DMS53 treated with DMSO at 0.1 percent for 48 hours (cell line): ENCODE measurements around the gene DGLUCY.
"Not testable (repeated sequence)": the region's sequence is repeated elsewhere in the genome, so short reads cannot be mapped to it uniquely, and the experiment has no call there.

Experiments
- DNase-seq: peaks from one replicate; lab custom pipeline; 2025; ENCODE audit not compliant: unreplicated experiment; lab: John Stamatoyannopoulos, UW

Gene DGLUCY

DNA sequence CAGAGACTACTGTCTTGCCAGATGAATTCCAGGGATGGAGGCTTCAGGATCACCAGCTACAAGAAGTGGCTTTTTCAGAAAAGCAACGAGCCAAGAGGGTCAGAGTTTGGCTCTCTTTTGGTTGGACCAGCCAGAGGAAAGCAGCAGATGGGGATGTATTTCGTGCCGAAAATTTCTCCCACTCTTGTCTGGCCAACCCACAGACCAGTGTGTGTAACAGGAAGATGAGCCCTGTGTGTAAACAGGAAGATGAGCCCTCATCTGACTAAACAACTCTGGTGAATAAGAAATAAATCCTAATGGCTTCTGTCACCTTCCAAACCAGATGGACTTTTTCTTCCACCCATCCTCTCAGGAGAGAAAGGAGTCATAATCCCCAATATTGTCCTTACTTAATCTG lies 117.6 kb downstream of the DGLUCY start:
- no peak for DNase-seq

DNA sequence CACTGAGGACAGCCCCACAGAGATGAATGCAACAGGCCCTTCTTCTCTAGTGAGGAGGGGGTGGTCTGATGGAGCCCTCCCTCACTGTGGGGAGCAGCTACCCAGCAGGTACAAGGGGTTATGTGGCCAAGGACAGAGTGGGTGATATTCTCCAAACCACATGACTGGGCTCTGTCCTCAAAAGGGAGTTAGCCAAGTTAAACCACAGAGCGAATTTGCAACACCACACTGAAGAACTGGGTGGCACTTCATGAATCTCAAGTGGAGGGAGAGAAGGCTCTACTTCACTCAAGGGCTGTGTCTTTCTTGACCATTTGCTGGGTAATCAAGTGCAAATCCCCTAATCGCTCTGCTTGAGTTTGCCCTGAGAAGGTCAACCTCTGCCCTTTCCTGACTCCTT lies 118.2 kb downstream of the DGLUCY start:
- DNase-seq = no peak

- no peak for DNase-seq
Observed at GRCh38 chr14:91232603-91233002, 118.7 kb downstream of the DGLUCY start.

DNA sequence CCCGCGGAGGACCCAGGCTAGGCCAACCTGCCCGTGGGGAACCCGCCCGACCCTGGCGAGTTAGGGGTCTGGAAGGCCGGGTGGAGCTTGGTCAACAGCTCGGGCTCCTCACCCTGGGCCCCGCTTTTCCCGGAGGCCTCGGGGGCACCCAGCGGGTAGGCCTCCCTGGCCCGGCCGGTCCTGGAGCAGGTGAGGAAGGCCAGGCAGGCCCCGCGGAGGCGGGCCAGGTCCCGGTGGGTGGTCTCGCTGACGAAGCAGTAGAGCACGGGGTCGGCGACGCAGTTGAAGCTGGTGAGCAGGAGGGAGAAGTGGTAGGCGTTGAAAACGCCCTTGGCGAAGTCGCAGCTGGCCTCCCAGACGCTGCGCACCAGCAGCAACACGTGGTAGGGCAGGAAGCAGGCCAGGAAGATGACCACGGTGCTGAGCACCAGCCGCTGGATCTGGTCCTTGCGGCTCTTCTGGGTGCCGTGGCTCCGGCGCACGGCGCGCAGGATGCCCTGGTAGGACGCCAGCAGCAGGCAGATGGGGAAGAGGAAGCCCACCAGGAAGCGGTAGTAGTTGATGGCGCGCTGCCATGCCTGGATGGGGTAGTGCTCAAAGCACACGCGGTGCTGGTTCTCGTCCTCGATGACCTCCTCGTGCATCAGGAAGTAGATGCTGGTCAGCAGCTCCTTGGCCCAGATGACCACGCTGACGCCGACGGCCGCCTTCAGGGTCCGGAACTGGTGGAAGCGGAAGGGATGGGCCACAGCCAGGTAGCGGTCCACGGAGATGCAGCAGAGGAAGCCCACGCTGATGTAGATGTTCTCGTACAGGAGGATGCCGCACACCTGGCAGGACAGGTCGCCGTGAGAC lies 120.3 kb downstream of the DGLUCY start:
- DNase-seq = no peak

DNA sequence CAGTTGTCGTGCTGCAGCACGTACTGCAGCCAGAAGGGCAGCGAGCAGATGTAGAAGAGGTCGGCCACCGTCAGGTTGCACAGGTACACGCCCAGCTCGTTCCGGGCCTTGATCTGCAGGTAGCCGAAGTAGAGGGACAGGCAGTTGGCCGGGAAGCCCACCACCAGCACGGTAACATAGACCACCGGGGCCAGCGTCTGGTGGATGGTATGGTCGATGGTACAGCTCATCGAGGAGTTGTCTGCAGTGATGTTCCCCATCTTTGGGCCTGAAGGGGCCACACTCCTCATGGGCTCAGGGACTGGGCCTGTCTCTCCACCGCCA lies 120.9 kb downstream of the DGLUCY start:
- DNase-seq = no peak

GRCh38 chr14:91235841-91236240 lies 122.0 kb downstream of the DGLUCY start:
- DNase-seq = no peak

DNA sequence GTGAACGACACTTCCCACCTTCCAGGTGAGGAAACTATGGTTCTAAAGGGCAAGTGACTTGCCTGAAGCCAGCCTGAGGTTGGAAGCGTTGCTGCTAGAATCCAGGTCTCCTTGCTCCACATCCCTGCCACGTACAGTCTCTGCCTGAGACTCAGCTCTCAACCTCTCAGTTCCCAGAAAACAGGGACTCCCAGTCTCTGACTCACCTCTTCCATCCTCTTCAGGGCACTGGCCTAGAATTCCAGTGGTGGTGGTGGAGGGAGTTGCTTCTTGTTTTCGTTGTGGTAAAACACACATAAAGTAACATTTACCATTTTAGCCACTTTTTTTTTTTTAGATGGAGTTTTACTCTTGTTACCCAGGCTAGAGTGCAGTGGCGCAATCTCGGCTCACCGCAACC lies 123.3 kb downstream of the DGLUCY start:
- DNase-seq = no peak

DNA sequence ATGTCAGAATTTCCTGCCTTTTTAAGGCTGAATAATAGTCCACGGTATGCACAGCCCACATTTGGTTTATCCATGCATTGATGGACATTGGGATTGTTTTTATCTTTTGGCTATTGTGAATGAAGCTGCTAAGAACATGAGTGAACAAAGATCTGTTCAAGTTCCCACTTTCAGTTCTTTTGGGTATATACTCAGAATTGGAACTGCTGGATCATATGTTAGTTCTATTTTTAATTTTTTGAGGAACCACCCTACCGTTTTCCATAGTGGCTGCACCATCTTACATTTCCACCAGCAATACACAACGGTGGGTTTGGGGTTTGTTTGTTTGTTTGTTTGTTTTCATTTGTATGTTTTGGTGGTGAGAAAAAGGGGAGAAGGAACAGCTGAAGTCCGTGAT lies 124.2 kb downstream of the DGLUCY start:
- DNase-seq = no peak

DNA sequence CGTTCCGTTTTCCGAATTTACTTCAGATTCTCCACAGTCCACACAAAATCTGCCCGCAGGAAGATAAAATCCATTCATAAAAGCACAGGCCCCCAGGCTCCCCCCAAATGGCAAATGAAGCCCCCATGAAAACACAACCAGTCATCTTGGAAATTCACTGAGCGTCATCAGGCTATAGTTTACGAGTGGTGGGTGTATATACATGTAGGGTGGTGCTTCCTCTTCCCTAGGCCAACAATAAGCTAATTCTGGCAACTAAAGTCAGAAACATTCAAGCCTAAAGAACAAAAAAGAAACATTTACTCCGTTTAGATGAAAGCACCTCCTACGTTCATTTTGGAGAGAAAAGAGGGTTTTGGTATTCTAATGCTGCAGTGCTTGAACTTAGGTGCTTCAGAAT lies 124.8 kb downstream of the DGLUCY start:
- DNase-seq = no peak

DNA sequence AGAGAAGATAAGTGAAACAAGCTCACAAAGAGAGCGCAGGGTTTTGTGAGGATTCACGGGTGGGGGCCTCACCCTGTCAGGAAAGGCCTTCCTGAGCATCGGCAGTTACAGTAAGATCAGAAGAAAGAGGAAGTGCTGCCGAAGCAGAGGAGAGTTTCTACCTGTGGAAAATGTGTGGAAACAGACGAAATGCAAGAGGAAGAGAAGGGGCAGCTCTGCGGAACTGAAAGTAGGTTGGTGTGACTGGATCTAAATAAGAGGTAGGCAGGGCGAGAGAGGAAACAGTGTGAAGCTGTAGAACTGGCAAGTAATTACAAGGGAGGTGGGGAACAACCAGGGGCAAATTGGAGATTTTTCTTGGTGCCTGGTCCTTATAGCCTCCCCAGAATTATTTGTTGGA lies 128.0 kb downstream of the DGLUCY start:
- no peak for DNase-seq

DNA sequence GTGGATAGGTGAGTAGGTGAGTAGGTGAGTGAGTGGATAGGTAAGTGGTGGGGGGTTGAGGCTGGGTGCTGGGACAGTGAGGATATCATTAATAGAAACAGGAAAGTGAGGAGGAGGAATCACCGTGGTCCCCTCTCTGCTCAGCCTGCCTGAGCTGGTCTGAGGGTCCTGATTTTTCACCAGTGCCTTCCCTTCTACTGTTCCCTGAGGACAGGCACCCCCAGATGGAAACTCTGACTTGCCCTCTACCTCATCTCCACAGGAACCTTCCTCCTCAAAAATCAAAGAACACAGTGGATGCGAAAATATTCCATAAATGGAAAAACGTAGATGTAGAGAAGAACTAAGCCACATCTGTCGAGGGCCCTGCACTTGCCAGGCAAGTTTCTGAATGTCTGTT lies 128.8 kb downstream of the DGLUCY start:
- DNase-seq = no peak

DNA sequence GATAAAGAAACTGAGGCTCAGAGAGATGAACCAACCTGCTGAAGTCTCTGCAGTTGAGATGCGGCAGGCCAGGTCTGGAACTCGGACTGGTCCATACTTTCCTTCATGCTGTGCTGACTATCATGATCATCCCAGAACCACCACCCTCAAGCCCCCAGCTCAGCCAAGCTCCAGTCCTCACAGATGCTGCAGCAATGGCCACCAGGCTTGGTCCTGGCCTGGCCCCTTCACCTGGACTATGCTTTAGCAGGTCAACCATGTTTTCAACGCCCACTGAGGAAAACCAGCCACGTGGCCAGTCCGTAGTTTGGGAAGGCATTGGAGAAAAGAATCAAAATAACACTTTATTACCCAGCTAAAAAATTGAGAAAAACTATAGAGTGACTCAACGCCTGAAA lies 129.2 kb downstream of the DGLUCY start:
- no peak for DNase-seq

DNA sequence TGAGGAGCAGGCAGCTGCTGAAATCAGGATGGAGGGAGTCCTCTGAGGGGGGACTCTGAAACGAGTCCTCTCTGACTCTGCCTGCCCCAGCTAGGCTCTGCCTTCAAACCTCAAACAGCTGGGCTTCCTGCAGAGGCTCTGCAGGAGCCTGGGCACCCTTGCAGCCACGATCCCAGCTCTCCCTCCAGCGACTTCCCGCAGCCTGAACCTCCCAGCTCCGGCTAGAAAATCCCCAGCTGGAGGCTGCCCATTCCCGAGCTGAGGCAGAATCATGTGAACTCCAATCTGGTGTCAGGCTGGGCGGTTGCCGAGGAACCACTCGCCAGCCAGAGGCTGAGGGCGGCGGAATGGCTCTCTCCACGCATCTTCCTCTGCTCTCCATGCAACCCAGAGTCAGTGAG lies 130.6 kb downstream of the DGLUCY start, which contains the start of gene GPR68:
Gene GPR68, minus strand, starts transcription at position 204 of the 401 bp plus-strand sequence. CDS start 9,654 bp downstream, outside the sequence.
- DNase-seq = no peak

DNA sequence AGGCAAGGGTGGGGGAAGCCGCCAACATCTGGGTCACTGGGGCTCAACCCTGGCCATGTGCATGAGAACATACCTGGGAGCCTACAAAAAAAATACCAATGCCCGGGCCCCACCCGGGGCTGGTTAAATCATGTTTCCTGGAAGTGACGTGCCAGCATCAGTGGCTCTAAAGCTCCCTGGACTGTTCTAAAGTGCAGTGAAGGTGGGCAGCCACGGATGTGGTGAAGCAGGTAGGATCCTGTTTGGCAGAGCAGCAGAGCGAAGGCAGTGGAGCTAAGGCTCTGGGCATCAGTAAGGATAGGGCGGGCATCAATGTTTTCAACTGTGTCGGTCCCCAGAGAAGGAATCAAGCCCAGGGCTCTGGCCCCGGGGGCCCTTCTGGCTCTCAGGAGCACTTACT lies 131.2 kb downstream of the DGLUCY start:
- DNase-seq = no peak

DNA sequence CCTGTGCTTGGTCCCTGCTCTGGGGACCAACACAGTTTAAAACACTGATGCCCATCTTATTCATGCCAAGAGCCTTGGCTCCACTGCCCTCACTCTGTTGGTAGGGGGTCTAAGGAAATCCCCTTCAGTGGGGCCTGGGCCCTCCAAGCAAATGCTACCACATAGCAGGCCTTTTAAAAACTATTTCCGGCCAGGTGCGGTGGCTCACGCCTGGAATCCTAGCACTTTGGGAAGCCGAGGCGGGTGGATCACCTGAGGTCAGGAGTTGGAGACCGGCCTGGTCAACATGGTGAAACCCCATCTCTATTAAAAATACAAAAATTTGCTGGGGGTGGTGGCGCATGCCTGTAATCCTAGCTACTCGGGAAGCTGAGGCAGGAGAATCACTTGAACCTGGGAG lies 131.7 kb downstream of the DGLUCY start:
- not testable (repeated sequence) for DNase-seq

GRCh38 chr14:91246051-91246852 lies 132.4 kb downstream of the DGLUCY start:
- DNase-seq = no peak

DNA sequence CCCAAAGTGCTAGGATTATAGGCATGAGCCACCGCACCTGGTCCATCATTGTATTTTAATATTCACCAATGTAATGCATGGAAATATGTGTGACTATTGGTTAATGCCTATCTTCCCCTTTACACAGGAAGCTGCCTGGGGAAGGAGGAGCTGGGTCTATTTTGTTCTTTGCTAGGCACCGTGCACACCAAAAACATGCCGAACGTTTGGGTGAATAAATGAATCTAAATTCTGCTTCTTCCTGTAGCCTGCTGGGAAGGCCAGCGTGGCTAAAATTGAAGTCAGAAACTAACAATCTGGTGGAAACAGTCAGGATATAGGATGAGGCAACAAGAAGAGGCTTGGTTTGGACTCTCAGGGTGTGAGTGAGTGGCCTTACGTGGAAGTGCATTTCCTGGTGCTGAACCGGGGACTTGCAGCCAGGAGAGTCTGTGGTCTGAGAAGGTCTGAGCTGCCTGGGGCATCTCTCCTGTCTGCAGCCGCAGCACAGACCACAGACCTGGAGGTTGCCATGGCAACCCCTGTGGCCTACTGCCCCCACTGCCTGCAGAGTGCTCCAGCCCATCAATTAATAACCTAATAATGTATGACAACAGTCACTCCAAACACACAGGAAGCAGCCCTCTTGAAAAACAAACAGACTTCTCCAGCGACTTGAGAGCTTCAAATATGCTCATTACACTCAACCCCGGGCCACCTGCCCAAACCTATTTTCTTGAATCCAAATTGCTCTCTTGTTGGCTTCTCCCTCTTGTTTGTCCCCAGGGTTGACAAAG lies 136.2 kb downstream of the DGLUCY start:
- DNase-seq = peak; percentile 55

DNA sequence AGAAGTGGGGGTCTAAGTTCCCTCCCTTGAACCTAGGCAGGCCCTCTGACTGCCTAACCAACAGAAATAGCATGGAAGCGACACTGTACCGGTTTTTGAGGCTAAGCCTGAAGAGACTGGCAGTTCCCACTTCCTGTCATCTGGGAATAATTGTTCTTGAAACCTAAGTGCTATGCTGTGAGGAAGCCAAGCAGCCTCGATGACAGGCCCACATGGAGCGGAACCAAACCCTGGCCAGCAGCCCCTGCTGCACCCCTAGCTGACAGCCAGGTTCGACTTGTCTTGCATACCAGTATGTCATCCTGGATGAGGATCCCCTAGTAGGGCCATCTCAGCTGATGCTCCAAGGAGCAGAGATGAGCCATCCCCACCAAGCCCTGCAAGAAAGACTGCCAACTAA lies 137.0 kb downstream of the DGLUCY start:
- no peak for DNase-seq

DNA sequence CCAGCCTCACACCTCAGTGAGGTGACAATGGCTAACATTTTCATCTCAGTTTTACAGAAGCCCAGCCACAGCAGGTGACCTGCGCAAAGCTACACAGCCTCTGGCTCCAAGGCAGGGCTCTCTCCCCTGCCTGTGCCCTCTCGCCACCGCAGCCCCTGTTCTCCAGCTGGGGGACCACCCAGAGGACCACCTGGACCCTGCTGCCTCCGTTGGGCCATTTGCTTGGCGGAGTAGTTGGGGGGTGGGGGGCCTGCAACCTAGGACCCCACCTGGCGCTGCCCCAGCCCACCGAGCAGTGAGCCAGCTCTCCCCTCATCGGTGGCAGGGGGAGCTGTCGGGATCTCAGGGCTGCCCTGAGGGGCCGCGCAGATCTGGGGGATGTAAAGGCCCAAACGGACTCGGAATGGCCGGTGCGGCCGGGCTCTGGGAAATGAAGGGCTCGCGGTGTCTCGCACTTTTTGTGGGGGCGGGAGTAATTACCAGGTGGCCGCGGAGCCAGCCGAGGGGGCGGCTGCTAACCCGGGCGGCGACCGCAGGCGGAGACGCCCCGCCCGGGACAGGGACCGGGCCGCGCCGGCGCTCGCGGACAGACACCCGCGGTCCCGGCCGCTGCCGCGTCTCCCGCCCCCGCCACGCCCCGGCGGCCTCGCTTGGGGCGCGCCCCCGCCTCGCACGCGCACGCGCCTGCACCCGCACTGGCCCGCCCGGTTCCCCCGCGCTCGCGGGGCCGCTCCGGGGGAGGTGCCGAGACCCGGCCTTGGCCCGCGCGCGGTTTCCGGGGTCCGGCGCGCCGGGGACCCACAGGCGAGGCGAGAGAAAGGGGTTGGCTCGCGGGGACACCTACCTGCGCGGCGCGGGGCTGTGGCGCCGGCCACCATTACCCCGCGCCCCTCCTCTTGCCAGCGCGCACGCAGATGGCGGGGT lies 139.3 kb downstream of the DGLUCY start:
- no peak for DNase-seq

GRCh38 chr14:91253795-91254323 lies 140.0 kb downstream of the DGLUCY start:
- no peak for DNase-seq
